Amygdala (tissue), 56 donors: ENCODE results near the gene C1QTNF1.

Experiments used
- DNase-seq, 56 donors: peaks; one replicate each; lab custom pipeline; 2025; lab: John Stamatoyannopoulos, UW

Gene C1QTNF1

GRCh38 chr17:79048826-79049755 lies 25.1 kb downstream of the C1QTNF1 start:
- DNase-seq = no peak

- no peak for DNase-seq
Observed at GRCh38 chr17:79049821-79050220, 25.9 kb downstream of the C1QTNF1 start.

- no peak for DNase-seq
Observed at GRCh38 chr17:79050551-79050950, 26.6 kb downstream of the C1QTNF1 start.

GRCh38 chr17:79051306-79051705 lies 27.3 kb downstream of the C1QTNF1 start:
- no peak for DNase-seq

GRCh38 chr17:79052131-79052530 lies 28.2 kb downstream of the C1QTNF1 start:
- DNase-seq = no peak

GRCh38 chr17:79053251-79053925 lies 29.4 kb downstream of the C1QTNF1 start:
- no peak for DNase-seq

- DNase-seq = no peak
Observed at GRCh38 chr17:79054200-79054960, 30.4 kb downstream of the C1QTNF1 start.

- DNase-seq = no peak
Observed at GRCh38 chr17:79055197-79055596, 31.2 kb downstream of the C1QTNF1 start.

GRCh38 chr17:79057737-79058385 lies 33.9 kb downstream of the C1QTNF1 start:
- no peak for DNase-seq

GRCh38 chr17:79062691-79063090 lies 38.7 kb downstream of the C1QTNF1 start:
- DNase-seq = no peak

GRCh38 chr17:79064026-79064425 lies 40.1 kb downstream of the C1QTNF1 start:
- no peak for DNase-seq

- peak in 3 of 56 donors; percentile 10 to 58 (median 37) for DNase-seq
Observed at GRCh38 chr17:79065105-79065670, 41.2 kb downstream of the C1QTNF1 start.

- DNase-seq = no peak
Observed at GRCh38 chr17:79066963-79067362, 43.0 kb downstream of the C1QTNF1 start.

- no peak for DNase-seq
Observed at GRCh38 chr17:79070266-79070880, 46.4 kb downstream of the C1QTNF1 start.

GRCh38 chr17:79071161-79071740 lies 47.3 kb downstream of the C1QTNF1 start:
- no peak for DNase-seq

GRCh38 chr17:79072544-79072943 lies 48.6 kb downstream of the C1QTNF1 start:
- no peak for DNase-seq

GRCh38 chr17:79073016-79073705 lies 49.2 kb downstream of the C1QTNF1 start:
- no peak for DNase-seq

- DNase-seq = no peak
Observed at GRCh38 chr17:79073706-79074088, 49.7 kb downstream of the C1QTNF1 start.
